Karpas-422 (cell line): ENCODE data around the gene ORC4. TPM values are rescaled to one million over a fixed set of nuclear protein-coding genes. Genes with fewer than 3 reads are reported as not detected.
A peak's percentile ranks its signal among the peaks of the same experiment; 100 is the strongest.

Experiments used
- DNase-seq: peaks from one replicate; pipeline ENCODE4 v3.0.0-alpha.2; 2015
- H2AFZ ChIP-seq: fragments of 200-600 bp; sonication (generic); 2 replicates; pipeline ENCODE4 v1.6.1; 2014; ENCODE audit warnings: antibody characterized with exemption, low read length, mixed read lengths
- H3K27ac ChIP-seq: fragments of 200-600 bp; sonication (generic); 2 replicates; pipeline ENCODE4 v1.5.1; 2014; ENCODE audit warnings: mild to moderate bottlenecking, low read length, moderate library complexity
- H3K27me3 ChIP-seq: fragments of 200-600 bp; sonication (generic); 2 replicates; pipeline ENCODE4 v1.6.1; 2014; ENCODE audit warnings: low read length, mixed read lengths
- H3K36me3 ChIP-seq: fragments of 200-600 bp; sonication (generic); 2 replicates; pipeline ENCODE4 v1.6.1; 2014; ENCODE audit warnings: low read length, mixed read lengths; ENCODE audit not compliant: insufficient read depth
- H3K4me1 ChIP-seq: fragments of 200-600 bp; sonication (generic); 2 replicates; pipeline ENCODE4 v1.6.1; 2014; ENCODE audit warnings: mild to moderate bottlenecking, low read length, mixed read lengths
- H3K4me2 ChIP-seq: fragments of 200-600 bp; sonication (generic); 2 replicates; pipeline ENCODE4 v1.6.1; 2014; ENCODE audit warnings: low read length, low read depth, mild to moderate bottlenecking; ENCODE audit not compliant: poor library complexity, severe bottlenecking
- H3K4me3 ChIP-seq: fragments of 200-600 bp; sonication (generic); 2 replicates; pipeline ENCODE4 v1.5.1; 2014; ENCODE audit warnings: mild to moderate bottlenecking, antibody characterized with exemption, low read length, mixed read lengths
- H3K79me2 ChIP-seq: fragments of 200-600 bp; sonication (generic); 2 replicates; pipeline ENCODE4 v1.6.1; 2014; ENCODE audit warnings: mild to moderate bottlenecking, low read length, mixed read lengths
- H3K9ac ChIP-seq: fragments of 200-600 bp; sonication (generic); 2 replicates; pipeline ENCODE4 v1.6.0; 2014; ENCODE audit warnings: low read length
- H3K9me2 ChIP-seq: fragments of 200-600 bp; sonication (generic), shearing (Covaris generic); replicated peaks from 2 replicates; pipeline ENCODE4 v1.6.0; 2014; ENCODE audit warnings: mild to moderate bottlenecking, low read length, moderate library complexity; ENCODE audit not compliant: insufficient read depth
- H3K9me3 ChIP-seq: fragments of 300-700, 200-600 bp; sonication (generic); 2 replicates; pipeline ENCODE4 v1.6.1; 2014; ENCODE audit warnings: low read length, mixed read lengths
- H4K20me1 ChIP-seq: fragments of 200-600 bp; sonication (generic); 2 replicates; pipeline ENCODE4 v1.6.1; 2014; ENCODE audit warnings: mild to moderate bottlenecking, antibody characterized with exemption, low read length, low read depth; ENCODE audit not compliant: insufficient read depth
- total RNA-seq: library from RNA; depleted of rRNA; stranded (reverse); fragments of >200 nt; shearing (Covaris generic); gene quantifications from 2 replicates; pipeline ENCODE4 v1.2.3, GENCODE V29; 2014; ENCODE audit warnings: low replicate concordance

Gene ORC4
- total RNA-seq, 1 experiment from 2014 or later = 63.1 TPM

- Histone ChIP-seq H3K9me3 (no peaks in the 10 kb centered on the region), H3K27ac (no peak overlapping the region), H3K36me3 (peaks cover 14% of the 10 kb centered on the region; the same call in 1 of the 2 replicates), H3K4me3 (no peak overlapping the region), H3K4me1 (no peaks in the 10 kb centered on the region), H3K27me3 (no peaks in the 10 kb centered on the region), H2AFZ (no peak overlapping the region), H4K20me1 (no peaks in the 10 kb centered on the region), H3K9ac (no peak overlapping the region), H3K9me2 (no peaks in the 10 kb centered on the region), H3K79me2 (no peaks in the 10 kb centered on the region), H3K4me2 (no peak overlapping the region)
- DNase-seq = no peak
Measured at GRCh38 chr2:147945660-147946059, 74.9 kb downstream of the ORC4 start.

DNA sequence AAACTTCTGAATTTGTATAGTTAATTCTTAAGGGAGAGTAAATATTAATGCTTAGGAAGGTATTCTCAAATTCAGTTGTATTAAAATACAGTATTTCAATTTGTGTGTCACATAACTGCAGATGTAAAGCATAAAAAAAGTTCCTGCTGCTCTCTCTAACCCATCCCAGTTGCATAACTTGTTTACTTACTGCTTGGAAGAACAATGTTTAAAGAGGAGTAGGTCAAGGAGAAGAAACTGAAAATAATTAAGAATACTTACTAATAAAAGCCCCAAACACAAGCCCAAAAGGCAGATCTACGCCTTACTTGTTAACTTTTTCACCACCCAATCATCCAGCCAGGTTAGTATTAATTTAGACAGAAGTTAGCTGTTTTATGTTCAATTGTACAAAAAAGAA, 81.2 kb downstream of the ORC4 start:
- Histone ChIP-seq H2AFZ (no peak overlapping the region), H3K4me3 (no peak overlapping the region), H3K9me3 (no peaks in the 10 kb centered on the region), H3K27me3 (no peaks in the 10 kb centered on the region), H4K20me1 (no peaks in the 10 kb centered on the region), H3K4me1 (peaks cover 15% of the 10 kb centered on the region), H3K9me2 (no peaks in the 10 kb centered on the region), H3K27ac (no peak overlapping the region), H3K4me2 (no peak overlapping the region), H3K9ac (no peak overlapping the region), H3K79me2 (no peaks in the 10 kb centered on the region), H3K36me3 (peaks cover 32% of the 10 kb centered on the region)
- no peak for DNase-seq

DNA sequence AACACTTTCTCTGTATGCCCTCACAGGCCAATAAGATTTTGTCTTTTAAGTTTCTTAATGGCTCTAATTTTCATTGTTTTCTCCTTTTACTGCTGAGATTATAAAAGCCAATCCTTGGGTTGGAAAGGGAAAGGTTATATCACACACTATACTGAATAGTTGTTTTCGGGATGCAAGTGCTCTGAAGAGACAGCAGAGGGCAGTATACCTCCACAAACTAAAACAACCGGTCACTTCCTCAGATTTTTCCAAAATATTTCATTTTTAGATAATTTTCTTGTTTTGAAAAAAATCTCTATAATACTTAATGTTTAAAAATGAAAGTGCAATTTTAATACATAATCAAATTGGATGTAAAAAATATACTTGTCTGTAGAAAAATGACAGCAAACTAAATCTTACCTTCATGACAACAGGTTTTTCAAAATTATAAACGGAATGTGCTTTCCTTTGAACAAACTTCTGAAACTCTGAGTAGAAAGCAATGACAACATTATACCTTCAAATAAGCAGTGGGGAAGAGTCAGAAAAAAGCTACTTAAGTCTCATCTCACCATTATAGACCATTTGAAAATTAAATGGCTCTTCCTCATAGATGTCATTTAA, 82.7 kb downstream of the ORC4 start:
- H3K4me3 ChIP-seq = no peak overlapping the region
- H4K20me1 ChIP-seq = no peaks in the 10 kb centered on the region
- no peaks in the 10 kb centered on the region for H3K9me2 ChIP-seq
- no peaks in the 10 kb centered on the region for H3K79me2 ChIP-seq
- no peak overlapping the region for H3K27ac ChIP-seq
- H3K4me2 ChIP-seq = no peak overlapping the region
- H3K9ac ChIP-seq = no peak overlapping the region
- peak; percentile 67 for DNase-seq
- H3K4me1 ChIP-seq = peaks cover 15% of the 10 kb centered on the region
- H3K36me3 ChIP-seq = peaks cover 41% of the 10 kb centered on the region
- H3K9me3 ChIP-seq = no peaks in the 10 kb centered on the region
- no peak overlapping the region for H2AFZ ChIP-seq
- no peaks in the 10 kb centered on the region for H3K27me3 ChIP-seq

- Histone ChIP-seq H4K20me1 (no peaks in the 10 kb centered on the region), H3K4me1 (peaks cover 15% of the 10 kb centered on the region), H2AFZ (no peak overlapping the region), H3K36me3 (peaks cover 40% of the 10 kb centered on the region), H3K27me3 (no peaks in the 10 kb centered on the region), H3K27ac (peak overlapping the region; percentile 29; the same call in 1 of the 2 replicates), H3K9ac (no peak overlapping the region), H3K4me2 (no peak overlapping the region), H3K9me2 (no peaks in the 10 kb centered on the region), H3K4me3 (no peak overlapping the region), H3K79me2 (no peaks in the 10 kb centered on the region), H3K9me3 (no peaks in the 10 kb centered on the region)
- DNase-seq = no peak
Measured at GRCh38 chr2:147934881-147935620, 85.5 kb downstream of the ORC4 start.

- no peaks in the 10 kb centered on the region for H3K9me2 ChIP-seq
- H3K27me3 ChIP-seq = no peaks in the 10 kb centered on the region
- peaks cover 15% of the 10 kb centered on the region for H3K4me1 ChIP-seq
- no peak overlapping the region for H3K4me3 ChIP-seq
- H4K20me1 ChIP-seq = no peaks in the 10 kb centered on the region
- DNase-seq = no peak
- H2AFZ ChIP-seq = no peak overlapping the region
- no peaks in the 10 kb centered on the region for H3K9me3 ChIP-seq
- no peak overlapping the region for H3K27ac ChIP-seq
- no peak overlapping the region for H3K4me2 ChIP-seq
- peaks cover 40% of the 10 kb centered on the region for H3K36me3 ChIP-seq
- H3K9ac ChIP-seq = no peak overlapping the region
- no peaks in the 10 kb centered on the region for H3K79me2 ChIP-seq
Measured at GRCh38 chr2:147933931-147934330, 86.6 kb downstream of the ORC4 start.

- no peak overlapping the region for H3K27ac ChIP-seq
- H3K4me3 ChIP-seq = no peak overlapping the region
- H2AFZ ChIP-seq = no peak overlapping the region
- H3K4me2 ChIP-seq = no peak overlapping the region
- no peak overlapping the region for H3K9ac ChIP-seq
- no peaks in the 10 kb centered on the region for H3K79me2 ChIP-seq
- no peaks in the 10 kb centered on the region for H3K9me3 ChIP-seq
- H4K20me1 ChIP-seq = no peaks in the 10 kb centered on the region
- H3K4me1 ChIP-seq = no peaks in the 10 kb centered on the region
- DNase-seq = no peak
- H3K36me3 ChIP-seq = no peaks in the 10 kb centered on the region; the same call in 1 of the 2 replicates
- H3K27me3 ChIP-seq = no peaks in the 10 kb centered on the region
- no peaks in the 10 kb centered on the region for H3K9me2 ChIP-seq
Measured at GRCh38 chr2:147927053-147927588, 93.4 kb downstream of the ORC4 start.

DNA sequence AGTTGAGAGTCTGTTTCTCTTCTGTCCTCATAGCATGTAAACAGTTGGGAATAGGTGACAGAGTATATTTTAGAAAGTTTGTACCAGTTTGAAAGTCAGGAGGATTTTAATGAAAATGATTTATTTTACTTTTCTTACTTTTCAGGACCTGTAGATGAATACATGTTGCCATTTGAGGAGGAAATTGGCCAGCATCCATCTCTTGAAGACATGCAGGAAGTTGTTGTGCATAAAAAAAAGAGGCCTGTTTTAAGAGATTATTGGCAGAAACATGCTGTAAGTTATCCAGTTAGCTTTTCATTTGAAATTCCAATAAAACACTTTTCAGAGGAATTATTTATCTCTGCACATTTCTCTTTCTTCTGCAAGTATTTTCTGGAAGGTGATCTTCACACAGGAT, 94.7 kb downstream of the ORC4 start:
- no peak overlapping the region for H3K9ac ChIP-seq
- H4K20me1 ChIP-seq = no peaks in the 10 kb centered on the region
- H3K4me2 ChIP-seq = no peak overlapping the region
- H2AFZ ChIP-seq = no peak overlapping the region
- H3K79me2 ChIP-seq = no peaks in the 10 kb centered on the region
- no peaks in the 10 kb centered on the region for H3K4me1 ChIP-seq
- no peak for DNase-seq
- H3K9me3 ChIP-seq = no peaks in the 10 kb centered on the region
- H3K36me3 ChIP-seq = no peaks in the 10 kb centered on the region; the same call in 1 of the 2 replicates
- no peaks in the 10 kb centered on the region for H3K9me2 ChIP-seq
- no peak overlapping the region for H3K27ac ChIP-seq
- H3K27me3 ChIP-seq = no peaks in the 10 kb centered on the region
- no peak overlapping the region for H3K4me3 ChIP-seq

GRCh38 chr2:147924647-147925046, 95.9 kb downstream of the ORC4 start:
- Histone ChIP-seq H2AFZ (no peak overlapping the region), H4K20me1 (no peaks in the 10 kb centered on the region), H3K27ac (no peak overlapping the region), H3K4me3 (no peak overlapping the region), H3K9me2 (no peaks in the 10 kb centered on the region), H3K4me2 (no peak overlapping the region), H3K36me3 (no peaks in the 10 kb centered on the region; the same call in 1 of the 2 replicates), H3K9ac (no peak overlapping the region), H3K27me3 (no peaks in the 10 kb centered on the region), H3K79me2 (no peaks in the 10 kb centered on the region), H3K9me3 (no peaks in the 10 kb centered on the region), H3K4me1 (no peaks in the 10 kb centered on the region)
- DNase-seq = no peak
